GM23338 (cell line): Measurements from ENCODE around the gene MUCL3.

ENCODE experiments used
- CREB1 ChIP-seq: fragments of 250-450 bp; sonication (Bioruptor Pico); IDR thresholded peaks from 2 replicates; pipeline ENCODE4 v1.5.0; 2020; ENCODE audit warnings: low read depth, mild to moderate bottlenecking, moderate library complexity
- CTCF ChIP-seq, 2 experiments: fragments of 200-600 bp in 1 of 2; sonication (generic) in 1 of 2; conservative IDR thresholded peaks; 2 replicates each; pipeline versions ENCODE4 v1.5.1 to v1.6.1; 2016 to 2017; ENCODE audit warnings: antibody characterized with exemption in 2 of 2, low read depth in 2 of 2, mild to moderate bottlenecking in 2 of 2, moderate library complexity in 1 of 2
- ETS1 ChIP-seq: IDR thresholded peaks from 2 replicates; pipeline ENCODE4 v1.6.1; 2016; ENCODE audit warnings: antibody characterized with exemption
- EZH2 ChIP-seq: fragments of 200-600 bp; sonication (generic); IDR thresholded peaks from one replicate; pipeline ENCODE4 v1.8.0; 2017; ENCODE audit warnings: antibody characterized with exemption, mild to moderate bottlenecking, low read depth; ENCODE audit not compliant: unreplicated experiment
- EZH2phosphoT487 ChIP-seq: fragments of 200-600 bp; sonication (generic); IDR thresholded peaks from one replicate; pipeline ENCODE4 v1.8.1; 2018; ENCODE audit warnings: antibody characterized with exemption; ENCODE audit not compliant: unreplicated experiment
- JUNB ChIP-seq: IDR thresholded peaks from one replicate; pipeline ENCODE4 v1.6.1; 2016; ENCODE audit warnings: antibody characterized with exemption; ENCODE audit not compliant: unreplicated experiment
- NANOG ChIP-seq: IDR thresholded peaks from 2 replicates; pipeline ENCODE4 v1.6.1; 2016; ENCODE audit warnings: antibody characterized with exemption, borderline replicate concordance
- POLR2AphosphoS5 ChIP-seq: IDR thresholded peaks from 2 replicates; pipeline ENCODE4 v1.6.1; 2016; ENCODE audit warnings: antibody characterized with exemption, low read depth
- REST ChIP-seq: IDR thresholded peaks from one replicate; pipeline ENCODE4 v1.6.1; 2018; ENCODE audit warnings: antibody characterized with exemption; ENCODE audit not compliant: unreplicated experiment
- STAT1 ChIP-seq: IDR thresholded peaks from one replicate; pipeline ENCODE4 v1.6.1; 2016; ENCODE audit warnings: antibody characterized with exemption; ENCODE audit not compliant: unreplicated experiment
- ZNF114 ChIP-seq: fragments of 250-450 bp; sonication (Bioruptor Pico); IDR thresholded peaks from 2 replicates; pipeline ENCODE4 v1.5.0; 2020; ENCODE audit warnings: mild to moderate bottlenecking, moderate library complexity
- ZNF331 ChIP-seq: fragments of 250-450 bp; sonication (Bioruptor Pico); IDR thresholded peaks from 2 replicates; pipeline ENCODE4 v1.5.0; 2020; ENCODE audit warnings: low read depth, mild to moderate bottlenecking, moderate library complexity
- ZNF462 ChIP-seq: fragments of 250-450 bp; sonication (Bioruptor Pico); IDR thresholded peaks from 2 replicates; pipeline ENCODE4 v1.5.0; 2020; ENCODE audit warnings: mild to moderate bottlenecking, moderate library complexity

- TF ChIP-seq CTCF (conservative IDR thresholded peaks at IDR 0.05; ENCODE audit: low read depth in 2 of 2) (peak; percentile 38 to 40; a peak in 3 of 4 replicates), EZH2 (no peak), REST (no peak), POLR2AphosphoS5 (no peak), EZH2phosphoT487 (no peak), JUNB (no peak), ETS1 (no peak), STAT1 (no peak), ZNF114 (CRISPR knock-in tag) (no peak), ZNF331 (CRISPR knock-in tag) (no peak), CREB1 (0 out of 2 replicates have a peak, but pooled peaks have one; percentile 17), NANOG (no peak), ZNF462 (peak; percentile 69; the same call in 1 of the 2 replicates)
Observed at GRCh38 chr6:30981942-30982772, 41.4 kb downstream of the MUCL3 start.
